Measurements from ENCODE around the gene IL17C. TPM values are rescaled to one million over a fixed set of nuclear protein-coding genes. Genes with fewer than 3 reads are reported as not detected.

Gene IL17C
- total RNA-seq, 2 donors from 2014 or later: 0.42 to 0.56 TPM

- H3K4me1 Mint-ChIP-seq: no peaks in the 10 kb centered on the region
- H3K9me3 Mint-ChIP-seq: no peaks in the 10 kb centered on the region
- no peaks in the 10 kb centered on the region for H3K27me3 Mint-ChIP-seq
- no peak overlapping the region for H3K4me3 Mint-ChIP-seq
- H3K36me3 Mint-ChIP-seq (ENCODE audit: low read depth): peaks cover 92% of the 10 kb centered on the region
- no peak for ATAC-seq (replicated peaks)
- no peak overlapping the region for H3K27ac Mint-ChIP-seq
These were observed 9.8 kb upstream of the IL17C start for GRCh38 chr16:88628512-88628974.

- Mint-ChIP-seq H3K4me3 (no peak overlapping the region), H3K9me3 (no peaks in the 10 kb centered on the region), H3K4me1 (no peaks in the 10 kb centered on the region), H3K27ac (no peak overlapping the region), H3K27me3 (no peaks in the 10 kb centered on the region), H3K36me3 (ENCODE audit: low read depth) (peaks cover 80% of the 10 kb centered on the region)
- no peak for ATAC-seq (replicated peaks)
These were observed 8.5 kb upstream of the IL17C start for GRCh38 chr16:88629835-88630234.

GRCh38 chr16:88630433-88630832 lies 7.9 kb upstream of the IL17C start:
- no peaks in the 10 kb centered on the region for H3K27me3 Mint-ChIP-seq
- H3K4me3 Mint-ChIP-seq: no peak overlapping the region
- no peaks in the 10 kb centered on the region for H3K4me1 Mint-ChIP-seq
- ATAC-seq (replicated peaks): no peak
- H3K9me3 Mint-ChIP-seq: no peaks in the 10 kb centered on the region
- no peak overlapping the region for H3K27ac Mint-ChIP-seq
- peaks cover 74% of the 10 kb centered on the region for H3K36me3 Mint-ChIP-seq (ENCODE audit: low read depth)

DNA sequence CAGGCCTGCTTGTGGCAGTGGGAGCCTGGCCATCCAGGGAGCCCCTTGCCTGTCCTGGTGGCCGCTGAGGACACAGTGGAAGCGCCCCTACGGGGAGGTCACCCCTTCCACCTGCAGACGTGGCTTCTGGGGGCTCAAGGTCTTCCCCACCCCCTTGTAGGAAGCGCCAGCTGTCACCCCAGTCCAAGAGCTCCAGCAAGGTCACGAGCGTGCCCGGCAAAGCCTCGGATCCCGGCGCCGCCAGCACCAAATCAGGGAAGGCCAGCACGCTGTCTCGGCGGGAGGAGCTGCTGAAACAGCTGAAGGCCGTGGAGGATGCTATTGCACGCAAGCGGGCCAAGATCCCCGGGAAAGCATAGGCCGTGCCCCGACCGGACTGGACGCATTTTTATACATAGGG lies 7.4 kb upstream of the IL17C start:
- Mint-ChIP-seq H3K27ac (no peak overlapping the region), H3K27me3 (peaks cover 1% of the 10 kb centered on the region), H3K9me3 (no peaks in the 10 kb centered on the region), H3K4me3 (no peak overlapping the region), H3K36me3 (ENCODE audit: low read depth) (peaks cover 69% of the 10 kb centered on the region), H3K4me1 (peaks cover 2% of the 10 kb centered on the region)
- no peak for ATAC-seq (replicated peaks)

- H3K27ac Mint-ChIP-seq: no peak overlapping the region
- peaks cover 3% of the 10 kb centered on the region for H3K27me3 Mint-ChIP-seq
- no peak for ATAC-seq (replicated peaks)
- peaks cover 65% of the 10 kb centered on the region for H3K36me3 Mint-ChIP-seq (ENCODE audit: low read depth)
- peaks cover 5% of the 10 kb centered on the region for H3K4me1 Mint-ChIP-seq
- no peak overlapping the region for H3K4me3 Mint-ChIP-seq
- H3K9me3 Mint-ChIP-seq: no peaks in the 10 kb centered on the region
These were observed 7.0 kb upstream of the IL17C start for GRCh38 chr16:88631384-88631783.

DNA sequence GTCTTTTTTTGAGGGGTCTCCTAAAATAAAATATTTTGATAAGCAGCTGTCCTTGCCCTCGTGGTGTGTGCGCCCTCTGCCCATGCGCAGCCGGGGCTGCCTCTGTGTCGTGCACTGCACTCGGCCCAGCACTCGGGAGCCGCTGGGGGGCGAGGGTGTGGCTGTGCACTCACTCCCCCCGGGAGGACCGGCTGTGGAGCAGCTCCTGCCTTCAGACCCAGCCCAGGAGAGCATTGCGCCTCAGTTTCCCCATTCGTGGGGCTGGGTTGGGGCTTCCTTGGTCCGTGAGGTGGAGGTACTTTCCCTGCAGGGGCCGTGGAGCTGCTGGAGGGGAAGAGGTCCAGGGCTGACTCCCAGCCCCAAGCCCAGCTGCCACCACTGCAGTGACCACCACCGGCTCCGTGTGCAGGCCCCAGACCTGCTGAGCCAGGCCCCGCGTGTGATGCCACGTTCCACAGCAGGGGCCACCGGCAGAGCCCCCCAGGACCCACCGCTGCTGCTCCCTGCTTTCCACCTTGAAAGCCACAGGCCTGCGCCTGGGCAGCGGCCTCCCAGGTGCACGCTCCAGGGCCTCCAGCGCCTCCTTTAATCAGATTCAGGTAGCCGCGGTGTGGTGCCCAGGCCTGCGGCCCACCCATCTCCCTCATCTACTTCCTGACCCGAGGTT lies 6.3 kb upstream of the IL17C start:
- H3K4me1 Mint-ChIP-seq: peaks cover 5% of the 10 kb centered on the region
- H3K36me3 Mint-ChIP-seq (ENCODE audit: low read depth): peaks cover 58% of the 10 kb centered on the region
- H3K9me3 Mint-ChIP-seq: no peaks in the 10 kb centered on the region
- H3K27ac Mint-ChIP-seq: no peak overlapping the region
- no peak for ATAC-seq (replicated peaks)
- peaks cover 3% of the 10 kb centered on the region for H3K27me3 Mint-ChIP-seq
- H3K4me3 Mint-ChIP-seq: no peak overlapping the region

- no peak for ATAC-seq (replicated peaks)
- Mint-ChIP-seq H3K9me3 (no peaks in the 10 kb centered on the region), H3K4me1 (peaks cover 7% of the 10 kb centered on the region), H3K36me3 (ENCODE audit: low read depth) (peaks cover 53% of the 10 kb centered on the region), H3K27me3 (peaks cover 3% of the 10 kb centered on the region), H3K27ac (no peak overlapping the region), H3K4me3 (no peak overlapping the region)
These were observed 5.8 kb upstream of the IL17C start for GRCh38 chr16:88632587-88632930.

DNA sequence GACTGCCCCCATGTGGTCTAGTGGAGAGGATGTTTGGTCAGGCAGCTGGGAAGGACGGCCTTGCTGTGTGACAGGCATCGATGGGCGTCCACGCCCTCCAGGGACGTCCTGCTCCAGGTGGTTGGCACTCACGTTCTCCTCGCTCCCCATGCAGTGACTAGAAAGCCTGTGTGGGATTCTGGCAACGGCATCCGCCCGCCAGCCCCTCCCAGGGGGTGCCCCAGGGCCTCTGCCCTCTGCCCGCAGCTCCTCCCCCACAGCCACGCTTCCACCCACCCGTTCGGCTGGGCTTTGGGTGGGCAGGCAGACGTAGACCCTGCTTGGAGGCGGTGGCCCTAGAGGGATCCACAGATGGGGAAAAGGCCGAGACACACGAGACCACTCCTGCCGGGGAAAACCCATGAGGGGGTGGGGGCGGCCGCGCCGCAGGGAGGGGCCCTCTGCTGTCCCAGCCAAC lies 4.7 kb upstream of the IL17C start:
- Mint-ChIP-seq H3K27ac (peak overlapping the region; percentile 65), H3K4me1 (peaks cover 10% of the 10 kb centered on the region), H3K27me3 (peaks cover 6% of the 10 kb centered on the region), H3K4me3 (peak overlapping the region; percentile 67), H3K9me3 (no peaks in the 10 kb centered on the region), H3K36me3 (ENCODE audit: low read depth) (peaks cover 45% of the 10 kb centered on the region)
- ATAC-seq (replicated peaks): peak; percentile 70

DNA sequence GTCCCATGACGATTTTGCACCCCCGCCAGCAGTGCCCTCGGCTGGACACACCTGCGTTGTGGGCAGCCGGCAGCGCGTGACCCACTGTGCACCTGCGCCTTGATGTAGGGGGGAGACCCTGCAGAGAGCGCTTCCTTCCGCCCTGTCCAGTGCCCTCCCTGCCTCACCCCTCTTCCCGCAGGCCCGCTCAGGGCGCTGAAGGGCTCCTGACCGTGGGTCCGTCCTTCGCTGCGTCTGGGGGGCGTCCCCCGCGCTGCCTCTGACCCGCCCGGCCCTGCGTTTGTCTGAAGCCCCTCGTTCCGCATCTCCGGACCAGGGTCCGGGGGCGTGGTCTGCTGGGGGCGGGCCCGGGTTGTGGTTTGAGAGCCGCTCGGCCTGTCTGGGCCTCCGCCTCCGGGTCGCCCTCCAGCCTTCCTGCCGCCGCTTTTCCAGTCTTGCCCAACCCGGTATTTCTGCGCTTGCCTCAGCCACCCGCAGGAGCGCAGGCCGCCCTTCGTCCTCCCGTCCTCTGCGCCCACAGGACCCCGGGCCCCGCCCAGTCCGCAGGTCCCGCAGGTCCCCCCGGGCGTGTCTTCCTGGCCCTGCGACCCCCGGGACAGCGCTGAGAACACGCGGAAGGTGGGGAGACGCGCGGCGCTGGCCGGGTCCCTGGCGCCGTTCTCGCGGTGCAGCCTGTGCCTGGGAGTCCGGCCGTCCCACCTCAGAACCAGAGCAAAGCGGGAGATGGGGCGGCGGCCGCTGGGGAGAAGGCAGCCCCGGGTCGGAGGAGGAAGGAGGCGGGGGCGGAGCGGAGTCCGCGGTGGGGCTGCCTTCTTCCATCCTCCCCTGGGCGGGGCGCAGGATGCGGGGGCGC lies 4.0 kb upstream of the IL17C start:
- Mint-ChIP-seq H3K27ac (no peak overlapping the region), H3K36me3 (ENCODE audit: low read depth) (peaks cover 38% of the 10 kb centered on the region), H3K9me3 (no peaks in the 10 kb centered on the region), H3K27me3 (peaks cover 6% of the 10 kb centered on the region), H3K4me3 (peak overlapping the region; percentile 67), H3K4me1 (peaks cover 10% of the 10 kb centered on the region)
- ATAC-seq (replicated peaks): peak; percentile 61

- H3K9me3 Mint-ChIP-seq: no peaks in the 10 kb centered on the region
- H3K27ac Mint-ChIP-seq: peak overlapping the region; percentile 33
- no peak for ATAC-seq (replicated peaks)
- H3K36me3 Mint-ChIP-seq (ENCODE audit: low read depth): peaks cover 30% of the 10 kb centered on the region
- H3K4me3 Mint-ChIP-seq: peak overlapping the region; percentile 67
- peaks cover 8% of the 10 kb centered on the region for H3K27me3 Mint-ChIP-seq
- H3K4me1 Mint-ChIP-seq: peaks cover 12% of the 10 kb centered on the region
These were observed 3.2 kb upstream of the IL17C start for GRCh38 chr16:88634994-88635670.

GRCh38 chr16:88635671-88636319 lies 2.6 kb upstream of the IL17C start:
- H3K9me3 Mint-ChIP-seq: no peaks in the 10 kb centered on the region
- peak overlapping the region; percentile 67 for H3K4me3 Mint-ChIP-seq
- peaks cover 12% of the 10 kb centered on the region for H3K27me3 Mint-ChIP-seq
- ATAC-seq (replicated peaks): no peak
- H3K27ac Mint-ChIP-seq: no peak overlapping the region
- H3K4me1 Mint-ChIP-seq: peaks cover 14% of the 10 kb centered on the region
- H3K36me3 Mint-ChIP-seq (ENCODE audit: low read depth): peaks cover 26% of the 10 kb centered on the region

- Mint-ChIP-seq H3K4me1 (peaks cover 14% of the 10 kb centered on the region), H3K27me3 (peaks cover 12% of the 10 kb centered on the region), H3K4me3 (peak overlapping the region; percentile 22), H3K36me3 (ENCODE audit: low read depth) (peaks cover 17% of the 10 kb centered on the region), H3K27ac (no peak overlapping the region), H3K9me3 (no peaks in the 10 kb centered on the region)
- no peak for ATAC-seq (replicated peaks)
These were observed 1.7 kb upstream of the IL17C start for GRCh38 chr16:88636488-88637265.

DNA sequence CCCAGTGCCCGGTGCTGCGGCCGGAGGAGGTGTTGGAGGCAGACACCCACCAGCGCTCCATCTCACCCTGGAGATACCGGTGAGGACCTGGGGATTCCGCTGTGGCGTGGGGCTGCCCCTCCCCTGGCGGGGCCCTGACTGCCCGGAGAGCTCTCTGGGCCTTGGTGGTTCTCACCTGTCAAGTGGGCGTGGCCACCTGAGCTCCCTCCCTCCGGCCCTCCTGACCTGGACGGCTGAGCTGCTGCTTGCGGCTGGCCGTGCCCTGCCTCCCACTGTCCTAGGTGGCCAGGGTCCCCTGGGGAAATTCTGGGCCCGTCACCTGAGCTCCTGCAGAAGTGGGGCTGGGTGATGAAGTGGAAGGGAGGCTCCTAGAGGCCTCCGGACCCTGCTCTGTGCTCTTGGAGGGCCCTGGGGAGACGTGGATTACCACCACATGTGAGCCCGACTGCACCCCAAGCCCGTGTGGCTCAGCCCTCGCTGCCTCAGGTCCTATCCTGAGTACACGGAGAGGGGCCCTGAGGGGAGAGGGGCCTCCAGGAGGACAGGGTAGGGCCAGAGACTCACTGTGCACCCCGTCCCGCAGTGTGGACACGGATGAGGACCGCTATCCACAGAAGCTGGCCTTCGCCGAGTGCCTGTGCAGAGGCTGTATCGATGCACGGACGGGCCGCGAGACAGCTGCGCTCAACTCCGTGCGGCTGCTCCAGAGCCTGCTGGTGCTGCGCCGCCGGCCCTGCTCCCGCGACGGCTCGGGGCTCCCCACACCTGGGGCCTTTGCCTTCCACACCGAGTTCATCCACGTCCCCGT lies 1.1 kb downstream of the IL17C start:
- H3K36me3 Mint-ChIP-seq (ENCODE audit: low read depth): peaks cover 17% of the 10 kb centered on the region
- H3K9me3 Mint-ChIP-seq: no peaks in the 10 kb centered on the region
- no peak overlapping the region for H3K27ac Mint-ChIP-seq
- H3K27me3 Mint-ChIP-seq: peaks cover 12% of the 10 kb centered on the region
- H3K4me1 Mint-ChIP-seq: peaks cover 14% of the 10 kb centered on the region
- ATAC-seq (replicated peaks): no peak
- H3K4me3 Mint-ChIP-seq: no peak overlapping the region

Data from activated T-helper 17 cell treated with anti-CD3 and anti-CD28 coated beads, Interleukin-2, amount 50 U/mL, for 72 hours (primary cell).